PC-9 (cell line): ENCODE measurements around the gene NR4A1. TPM values are rescaled to one million over a fixed set of nuclear protein-coding genes. Genes with fewer than 3 reads are reported as not detected.

ENCODE experiments used
- BruUV-seq: library from RNA; stranded (reverse); fragments of 400-500 nt; replicated peaks from 2 replicates; lab custom pipeline; 2021; lab: Mats Ljungman, UMichigan
- CTCF ChIA-PET: fragments of 300-600 bp; sonication (Branson Sonifier 250); formaldehyde crosslinking; loops from one replicate; lab custom pipeline; 2022; ENCODE audit warnings: antibody characterized with exemption; lab: Charles Lee
- POLR2A ChIA-PET: fragments of 300-600 bp; sonication (Branson Sonifier 250); formaldehyde crosslinking; loops from one replicate; lab custom pipeline; 2022; ENCODE audit warnings: antibody characterized with exemption; ENCODE audit not compliant: unreplicated experiment; lab: Charles Lee
- DNase-seq, 2 experiments: peaks; one replicate each; pipeline versions ENCODE4 v3.0.0 to v3.0.0-alpha.2; 2015 to 2022; ENCODE audit warnings: mixed read lengths in 1 of 2
- H2AFZ ChIP-seq: fragments of 200-600 bp; sonication (generic); 2 replicates; pipeline ENCODE4 v1.8.1; 2017; ENCODE audit warnings: antibody characterized with exemption
- H3F3A ChIP-seq: fragments of 200-600 bp; sonication (generic); 2 replicates; pipeline ENCODE4 v1.8.1; 2017; ENCODE audit warnings: antibody characterized with exemption, mild to moderate bottlenecking, low read depth; ENCODE audit not compliant: insufficient read depth
- H3K27ac ChIP-seq: fragments of 200-600 bp; sonication (generic); 2 replicates; pipeline ENCODE4 v1.6.1; 2016; ENCODE audit warnings: mixed run types
- H3K27me3 ChIP-seq: fragments of 200-600 bp; sonication (generic); 2 replicates; pipeline ENCODE4 v1.6.1; 2016; ENCODE audit warnings: low read depth, mixed run types; ENCODE audit not compliant: insufficient read depth
- H3K36me3 ChIP-seq: fragments of 200-600 bp; sonication (generic); 2 replicates; pipeline ENCODE4 v1.6.1; 2016; ENCODE audit warnings: low read depth, mixed run types
- H3K4me1 ChIP-seq: fragments of 200-600 bp; sonication (generic); replicated peaks from 2 replicates; pipeline ENCODE4 v1.6.1; 2016; ENCODE audit warnings: mixed run types; ENCODE audit not compliant: insufficient read depth
- H3K4me2 ChIP-seq: fragments of 200-600 bp; sonication (generic); 2 replicates; pipeline ENCODE4 v1.6.1; 2017; ENCODE audit warnings: mixed run types
- H3K4me3 ChIP-seq: fragments of 200-600 bp; sonication (generic); 2 replicates; pipeline ENCODE4 v1.6.1; 2016; ENCODE audit warnings: mixed run types
- H3K79me2 ChIP-seq: fragments of 200-600 bp; sonication (generic); 2 replicates; pipeline ENCODE4 v1.6.1; 2017; ENCODE audit warnings: low read depth, mixed run types
- H3K9me2 ChIP-seq: fragments of 200-600 bp; sonication (generic); 2 replicates; pipeline ENCODE4 v1.8.1; 2017; ENCODE audit warnings: mild to moderate bottlenecking; ENCODE audit not compliant: insufficient read depth
- H3K9me3 ChIP-seq: fragments of 200-600 bp; sonication (generic); 2 replicates; pipeline ENCODE4 v1.8.1; 2016; ENCODE audit warnings: low read depth; ENCODE audit not compliant: insufficient read depth
- H4K20me1 ChIP-seq: fragments of 200-600 bp; sonication (generic); 2 replicates; pipeline ENCODE4 v1.8.1; 2017; ENCODE audit not compliant: insufficient read depth
- CTCF ChIP-seq: fragments of 200-600 bp; sonication (generic); conservative IDR thresholded peaks from 2 replicates; pipeline ENCODE4 v1.6.1; 2017; ENCODE audit warnings: mixed run types, antibody characterized with exemption, mild to moderate bottlenecking, moderate library complexity
- EZH2 ChIP-seq: fragments of 200-600 bp; sonication (generic); IDR thresholded peaks from 2 replicates; pipeline ENCODE4 v1.8.0; 2017; ENCODE audit warnings: antibody characterized with exemption, low read depth
- intact Hi-C: fragments of 100-400 bp; cut with micrococcal nuclease; formaldehyde crosslinking; loops from one replicate; pipeline ENCODE4 v1.10.0; 2022; ENCODE audit not compliant: unreplicated experiment
- total RNA-seq: library from RNA; stranded (reverse); gene quantifications from 2 replicates; pipeline ENCODE4 v1.2.3, GENCODE V29; 2021

The NR4A1 gene
- total RNA-seq, 1 experiment from 2014 or later = 6.5 TPM

DNA sequence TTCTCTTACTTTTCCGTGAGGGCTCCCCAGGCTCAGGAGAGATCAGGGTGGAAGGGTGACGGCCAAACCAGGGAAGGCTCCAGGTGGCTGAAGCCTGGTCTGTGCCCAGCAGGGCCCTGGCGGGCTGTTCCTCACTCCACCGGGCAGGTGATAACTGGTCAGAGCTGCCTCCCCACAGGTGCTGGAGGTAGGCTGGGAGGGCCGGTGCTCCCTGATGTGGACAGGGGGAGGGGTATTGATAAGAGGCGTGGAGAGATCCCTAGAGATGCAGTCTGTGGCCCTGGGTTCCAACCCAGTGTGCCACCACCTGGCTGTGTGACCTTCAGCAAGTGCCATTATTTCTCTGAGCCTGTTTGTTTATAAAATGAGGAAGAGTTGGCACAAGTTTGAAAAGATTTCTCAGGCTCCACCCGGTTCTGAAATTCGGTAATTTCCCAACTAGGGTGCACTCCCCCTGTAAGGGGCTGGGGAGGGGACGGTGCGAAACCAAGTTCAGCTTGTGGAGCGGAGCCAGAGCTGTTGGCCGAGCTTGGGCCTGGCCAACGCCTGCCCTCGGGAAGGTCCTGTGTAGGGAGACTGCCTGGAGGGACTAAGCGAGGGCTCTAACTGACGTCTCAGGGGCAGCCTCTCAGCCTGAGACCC is 1.0 kb upstream of the NR4A1 start:
- intact Hi-C loops = loop anchor here (2.0 kb wide), 1 partner anchor 13 kb away; no protein-coding TSS in a partner anchor
- TF ChIP-seq EZH2 (no peak), CTCF (no peak)
- peak overlapping the region; percentile 64 for H3K4me3 ChIP-seq
- BruUV-seq = TSS peak; percentile 91
- no peaks in the 10 kb centered on the region for H3K27me3 ChIP-seq
- H3K27ac ChIP-seq = no peak overlapping the region
- no peak for DNase-seq
- H3K4me1 ChIP-seq = peaks cover 26% of the 10 kb centered on the region
- no peaks in the 10 kb centered on the region for H4K20me1 ChIP-seq
- H2AFZ ChIP-seq = peak overlapping the region; percentile 87
- H3K9me3 ChIP-seq = no peaks in the 10 kb centered on the region
- ChIA-PET CTCF (interaction anchor here (0.8 to 1.1 kb wide), 2 partner anchors 17 to 25 kb away, joined by 3 read pairs; no protein-coding TSS in a partner anchor), POLR2A (interaction anchor here (0.6 to 1.6 kb wide), 4 partner anchors 10 to 129 kb away, joined by 3 to 38 read pairs (median 5); no protein-coding TSS in a partner anchor)
- no peaks in the 10 kb centered on the region for H3K36me3 ChIP-seq
- no peaks in the 10 kb centered on the region for H3K79me2 ChIP-seq
- H3F3A ChIP-seq = peaks cover 27% of the 10 kb centered on the region
- H3K4me2 ChIP-seq = peak overlapping the region; percentile 99
- H3K9me2 ChIP-seq = no peaks in the 10 kb centered on the region

- intact Hi-C loops = no loop called here
- no peaks in the 10 kb centered on the region for H3K9me2 ChIP-seq
Observed at GRCh38 chr12:52052468-52053186, 1.4 kb downstream of the NR4A1 start.

More at GRCh38 chr12:52052468-52053186, 1.4 kb downstream of the NR4A1 start:
- H3F3A ChIP-seq = peaks cover 24% of the 10 kb centered on the region
- TF ChIP-seq EZH2 (no peak), CTCF (no peak)
- H3K4me1 ChIP-seq = peaks cover 14% of the 10 kb centered on the region
- peak; percentile 34 to 47 for DNase-seq
- no peak overlapping the region for H2AFZ ChIP-seq
- no TSS peak for BruUV-seq
- CTCF ChIA-PET = no interaction called here
- H4K20me1 ChIP-seq = no peaks in the 10 kb centered on the region
- H3K79me2 ChIP-seq = no peaks in the 10 kb centered on the region
- H3K4me2 ChIP-seq = no peak overlapping the region; the same call in 1 of the 2 replicates
- H3K27ac ChIP-seq = no peak overlapping the region
- no peaks in the 10 kb centered on the region for H3K9me3 ChIP-seq
- no peaks in the 10 kb centered on the region for H3K27me3 ChIP-seq
- H3K4me3 ChIP-seq = no peak overlapping the region
- POLR2A ChIA-PET = interaction anchor here (0.7 kb wide), 1 partner anchor 1284 kb away, joined by 5 read pairs; no protein-coding TSS in a partner anchor
- H3K36me3 ChIP-seq = no peaks in the 10 kb centered on the region
